ENCODE results near the gene MED29. TPM values are rescaled to one million over a fixed set of nuclear protein-coding genes. Genes with fewer than 3 reads are reported as not detected.

MED29 gene
- total and polyA plus RNA-seq, 8 donors: 6.4 to 91.0 (median 21.3) TPM

DNA sequence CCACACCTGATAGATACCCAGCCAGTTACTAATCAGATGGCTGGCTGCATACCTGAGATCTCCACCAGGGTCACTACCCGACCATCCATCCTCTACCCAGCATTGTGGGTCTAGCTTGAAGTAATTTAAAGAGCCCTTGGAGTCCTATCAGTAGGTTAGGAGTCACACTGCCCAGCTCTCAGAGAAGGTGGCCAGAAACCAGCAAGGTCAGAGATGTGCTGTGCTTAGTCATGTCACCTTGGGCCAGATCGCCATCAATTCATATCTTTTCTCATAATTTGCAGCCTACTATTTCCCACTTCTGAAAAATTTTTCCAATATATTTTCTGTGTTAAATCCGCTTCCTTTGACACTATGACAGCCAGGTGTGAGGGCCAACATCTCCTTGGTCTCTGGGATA, 35.1 kb upstream of the MED29 start:
- no peak overlapping the region for H3K4me3 ChIP-seq
- no peak for DNase-seq
- TF ChIP-seq CTCF (IDR thresholded peaks at IDR 0.05): no peak
- no peak for TF ChIP-seq EP300 (IDR thresholded peaks at IDR 0.05)
- no peak for TF ChIP-seq POLR2AphosphoS5 (IDR thresholded peaks at IDR 0.05)
- TF ChIP-seq POLR2A (IDR thresholded peaks at IDR 0.05): no peak
- no peaks in the 10 kb centered on the region for H3K27me3 ChIP-seq
- peaks cover 80 to 100% (median 98%) of the 10 kb centered on the region in 4 donors for H3K36me3 ChIP-seq
- H3K9me3 ChIP-seq: no peaks in the 10 kb centered on the region
- 69 to 96% (median 87%) methylated on average over 3 of the region's 3 CpGs for WGBS, 5 donors
- H3K4me1 ChIP-seq: peaks cover 0 to 15% (median 3%) of the 10 kb centered on the region in 4 donors
- no peak overlapping the region for H3K27ac ChIP-seq
- intact Hi-C loops (cut with DNase I; ENCODE audit: low total_unique reads): no loop called here

- no peaks in the 10 kb centered on the region for H3K9me3 ChIP-seq
- no peak for DNase-seq
- WGBS, 5 donors: 79 to 90% (median 89%) methylated on average over 12 to 18 of the region's 18 CpGs
- H3K4me1 ChIP-seq: peaks cover 0 to 9% (median 0%) of the 10 kb centered on the region in 4 donors
- H3K27ac ChIP-seq: no peak overlapping the region
- H3K27me3 ChIP-seq: no peaks in the 10 kb centered on the region
- intact Hi-C loops (cut with DNase I; ENCODE audit: low total_unique reads): no loop called here
- H3K36me3 ChIP-seq: peaks cover 81 to 100% (median 99%) of the 10 kb centered on the region in 4 donors
- no peak overlapping the region for H3K4me3 ChIP-seq
- TF ChIP-seq CTCF (IDR thresholded peaks at IDR 0.05): no peak
- no peak for TF ChIP-seq POLR2AphosphoS5 (IDR thresholded peaks at IDR 0.05)
- TF ChIP-seq POLR2A (IDR thresholded peaks at IDR 0.05): no peak
- TF ChIP-seq EP300 (IDR thresholded peaks at IDR 0.05): no peak
Measured at GRCh38 chr19:39356647-39357046, 34.5 kb upstream of the MED29 start.

GRCh38 chr19:39359026-39359425, 32.2 kb upstream of the MED29 start:
- intact Hi-C loops (cut with DNase I; ENCODE audit: low total_unique reads): no loop called here
- no peaks in the 10 kb centered on the region for H3K27me3 ChIP-seq
- DNase-seq: no peak
- peaks cover 12 to 22% (median 18%) of the 10 kb centered on the region in 4 donors for H3K4me1 ChIP-seq
- no peak for TF ChIP-seq CTCF (IDR thresholded peaks at IDR 0.05)
- no peak for TF ChIP-seq POLR2A (IDR thresholded peaks at IDR 0.05)
- TF ChIP-seq EP300 (IDR thresholded peaks at IDR 0.05): no peak
- no peak for TF ChIP-seq POLR2AphosphoS5 (IDR thresholded peaks at IDR 0.05)
- no peak overlapping the region for H3K27ac ChIP-seq
- H3K4me3 ChIP-seq: no peak overlapping the region
- H3K36me3 ChIP-seq: peaks cover 72 to 100% (median 100%) of the 10 kb centered on the region in 4 donors
- 85 to 95% (median 91%) methylated on average over 3 of the region's 3 CpGs for WGBS, 5 donors
- no peaks in the 10 kb centered on the region for H3K9me3 ChIP-seq

DNA sequence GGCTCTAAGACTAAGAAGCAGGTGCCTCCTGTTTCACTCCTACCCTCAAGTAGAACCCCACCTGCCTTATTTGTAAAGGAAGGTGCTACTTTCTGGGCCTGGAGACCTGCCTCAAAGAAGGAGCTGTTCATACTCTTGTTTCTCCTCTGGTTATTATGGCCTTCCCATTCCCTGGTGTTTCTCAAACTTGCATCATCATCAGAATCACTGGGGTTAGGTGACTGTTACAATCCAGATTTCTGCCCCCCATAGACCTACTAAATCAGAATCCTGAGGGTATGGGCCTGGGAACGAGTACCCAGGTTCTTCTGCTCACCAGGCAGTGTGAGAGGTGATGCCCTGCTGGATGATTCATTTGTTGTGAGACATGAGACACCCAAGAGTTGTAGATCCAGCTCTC, 30.6 kb upstream of the MED29 start:
- no peaks in the 10 kb centered on the region for H3K27me3 ChIP-seq
- peaks cover 12 to 24% (median 19%) of the 10 kb centered on the region in 4 donors for H3K4me1 ChIP-seq
- TF ChIP-seq EP300 (IDR thresholded peaks at IDR 0.05): no peak
- no peak overlapping the region for H3K4me3 ChIP-seq
- no peak for DNase-seq
- 94 to 100% (median 100%) methylated on average over 1 of the region's 1 CpG for whole genome bisulfite sequencing, 5 donors
- no peaks in the 10 kb centered on the region for H3K9me3 ChIP-seq
- H3K36me3 ChIP-seq: peaks cover 56 to 100% (median 98%) of the 10 kb centered on the region in 4 donors
- H3K27ac ChIP-seq: no peak overlapping the region
- intact Hi-C loops (cut with DNase I; ENCODE audit: low total_unique reads): no loop called here

All from stomach (tissue), 9 donors.